NK-92 treated with Interleukin-12 subunit alpha and Interleukin-12 subunit beta, amount 100 ng/mL, for 24 hours (cell line): ENCODE measurements around the gene SCARF1.

Experiments used
- DNase-seq: peaks from one replicate; lab custom pipeline; 2025; lab: John Stamatoyannopoulos, UW

Gene SCARF1

DNA sequence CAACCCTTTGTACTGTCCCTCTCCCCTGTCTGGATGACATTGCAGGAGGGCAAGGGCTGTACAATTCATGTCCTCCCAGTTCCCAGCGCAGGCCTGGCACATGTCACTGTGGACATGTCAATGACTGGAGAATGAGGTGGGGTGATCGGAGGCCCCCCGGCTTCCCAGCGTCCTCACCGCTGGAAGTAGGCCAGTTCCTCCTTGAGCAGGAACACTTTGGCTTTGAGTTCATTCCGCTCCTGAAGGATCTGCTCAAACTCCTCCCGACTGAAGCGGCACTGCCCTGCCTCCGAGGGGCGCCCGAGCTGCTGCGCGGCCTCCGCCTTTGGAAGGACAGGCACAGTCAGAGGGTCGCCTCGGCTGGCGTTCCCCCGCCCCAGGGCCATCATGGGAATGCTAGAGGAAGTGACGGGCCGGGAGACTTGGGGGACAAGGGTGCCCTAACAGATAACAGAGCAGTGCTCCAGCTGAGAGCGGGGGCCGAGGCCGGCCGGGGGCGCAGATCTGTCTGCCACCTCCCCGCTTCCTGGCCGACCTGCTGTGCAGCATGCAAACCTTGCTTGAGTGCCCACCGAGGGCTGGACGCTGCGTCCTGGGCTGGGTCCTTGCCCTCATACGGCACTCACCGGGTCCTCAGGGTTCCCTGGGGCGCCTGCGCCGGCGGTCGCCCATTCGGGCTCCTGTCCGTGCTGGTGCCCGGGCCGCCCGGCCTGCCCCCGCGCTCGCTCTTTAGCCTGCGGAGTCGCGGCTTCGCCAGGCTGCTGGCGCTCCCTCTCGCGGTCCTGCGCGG, 2.8 kb upstream of the SCARF1 start:
- DNase-seq, result no peak

DNA sequence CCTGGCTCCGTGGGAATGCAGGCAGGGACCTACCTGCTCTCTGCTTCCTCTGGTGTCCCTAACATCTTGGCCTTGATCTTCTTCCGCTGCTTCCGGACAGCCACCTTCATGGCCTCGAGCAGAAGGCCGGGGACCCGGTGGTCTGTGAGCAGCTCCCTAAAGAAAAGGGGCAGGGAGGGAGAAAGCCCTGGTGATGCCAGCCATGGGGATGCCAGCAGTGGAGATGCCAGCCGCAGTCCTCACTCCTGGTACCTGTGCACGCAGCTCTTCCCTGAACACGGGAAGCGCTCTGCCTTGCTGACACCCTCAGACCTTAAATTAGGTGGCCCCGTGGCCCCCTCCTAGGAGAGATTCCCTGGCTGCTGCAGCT, 2.3 kb upstream of the SCARF1 start:
- DNase-seq, result no peak

DNA sequence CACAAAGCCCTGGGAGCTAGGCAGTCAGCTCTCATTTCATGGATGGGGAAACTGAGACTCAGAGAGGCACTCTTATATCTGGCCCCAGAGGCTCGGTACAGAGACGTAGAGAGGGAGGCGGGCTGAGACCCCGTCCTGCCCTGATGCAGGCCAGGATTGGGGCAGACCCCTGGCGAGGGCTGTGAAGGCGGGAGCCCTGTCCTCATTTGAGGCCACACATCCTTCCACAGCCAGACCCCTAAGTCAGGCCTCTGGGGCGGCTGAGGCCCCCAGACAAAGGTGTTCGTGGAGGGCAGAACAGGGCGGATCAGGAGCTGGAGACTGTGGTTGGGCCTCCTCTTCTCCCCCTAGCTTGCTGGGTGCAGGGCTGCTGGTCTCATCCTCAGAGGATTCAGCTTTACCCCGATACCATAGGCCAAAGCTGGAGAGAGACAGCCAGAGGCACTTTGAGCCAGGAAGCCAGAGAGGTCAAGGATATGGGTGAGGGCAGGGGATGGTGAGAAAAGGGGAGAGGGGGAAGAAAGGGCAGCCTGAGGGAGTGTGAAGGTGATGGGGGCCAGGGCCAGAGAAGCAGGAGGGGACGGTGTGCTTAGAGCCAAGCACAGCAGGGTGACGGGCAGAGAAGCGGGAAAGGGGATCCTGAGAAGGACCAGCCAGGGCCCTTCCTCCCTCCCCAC, 805 bp upstream of the SCARF1 start:
- no peak for DNase-seq

DNA sequence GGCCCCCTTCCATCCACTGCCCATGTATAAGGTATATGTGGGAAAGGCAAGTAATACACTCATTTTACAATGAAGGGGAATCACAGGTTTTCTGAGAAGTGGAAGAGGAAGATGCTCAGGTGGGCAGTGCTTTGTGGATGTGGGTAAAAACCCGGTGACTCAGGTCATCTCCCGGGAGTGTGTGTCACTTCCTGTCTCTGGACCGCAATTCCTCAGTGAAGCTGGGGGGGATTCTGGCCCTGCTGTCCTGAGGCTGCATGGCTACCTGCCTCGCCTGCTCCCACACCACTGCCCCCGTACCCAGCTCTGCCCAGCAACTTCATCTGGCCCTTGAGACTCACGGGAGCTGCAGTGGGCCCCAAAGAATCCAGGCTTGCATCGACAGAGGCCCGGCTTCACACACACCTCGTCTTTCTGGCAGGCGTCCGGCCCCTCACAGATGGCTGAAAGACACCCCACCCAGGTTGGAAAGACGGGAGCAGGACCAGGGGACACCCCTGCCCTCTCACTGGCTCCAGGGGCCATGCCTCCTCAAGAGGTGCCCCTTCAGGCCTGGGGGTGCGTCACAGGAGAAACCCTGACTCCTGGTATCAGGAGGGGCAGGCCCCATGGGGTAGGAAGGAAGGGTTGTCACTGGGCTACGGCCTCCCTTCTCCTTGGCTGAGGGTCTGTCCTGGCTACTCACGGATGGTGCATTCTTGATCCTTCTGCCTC, 882 bp downstream of the SCARF1 start:
- no peak for DNase-seq

DNA sequence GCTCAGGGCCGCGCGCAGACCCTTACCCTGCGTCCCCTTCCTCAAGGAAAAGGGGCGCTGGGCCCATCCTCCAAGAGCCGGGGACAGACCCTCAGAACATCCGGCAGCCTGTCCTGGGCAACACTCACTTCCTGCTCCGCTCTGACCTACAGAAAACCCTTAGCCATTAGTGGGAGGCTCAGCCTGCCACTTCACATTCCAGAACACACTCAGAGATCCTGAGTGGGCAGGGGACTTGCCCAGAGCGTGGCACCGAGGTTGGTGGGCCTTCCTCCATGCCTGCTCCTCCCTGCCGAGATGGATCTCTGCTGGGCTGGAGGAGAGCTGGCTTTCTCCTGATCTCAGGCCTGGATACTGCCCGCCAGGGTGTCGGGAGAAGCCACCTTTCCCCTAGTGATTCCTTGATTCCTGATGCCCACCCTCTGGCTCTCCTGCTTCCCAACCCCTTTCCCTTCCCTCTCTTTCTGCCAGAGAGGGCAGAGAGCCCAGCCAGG, 1.5 kb downstream of the SCARF1 start:
- no peak for DNase-seq

DNA sequence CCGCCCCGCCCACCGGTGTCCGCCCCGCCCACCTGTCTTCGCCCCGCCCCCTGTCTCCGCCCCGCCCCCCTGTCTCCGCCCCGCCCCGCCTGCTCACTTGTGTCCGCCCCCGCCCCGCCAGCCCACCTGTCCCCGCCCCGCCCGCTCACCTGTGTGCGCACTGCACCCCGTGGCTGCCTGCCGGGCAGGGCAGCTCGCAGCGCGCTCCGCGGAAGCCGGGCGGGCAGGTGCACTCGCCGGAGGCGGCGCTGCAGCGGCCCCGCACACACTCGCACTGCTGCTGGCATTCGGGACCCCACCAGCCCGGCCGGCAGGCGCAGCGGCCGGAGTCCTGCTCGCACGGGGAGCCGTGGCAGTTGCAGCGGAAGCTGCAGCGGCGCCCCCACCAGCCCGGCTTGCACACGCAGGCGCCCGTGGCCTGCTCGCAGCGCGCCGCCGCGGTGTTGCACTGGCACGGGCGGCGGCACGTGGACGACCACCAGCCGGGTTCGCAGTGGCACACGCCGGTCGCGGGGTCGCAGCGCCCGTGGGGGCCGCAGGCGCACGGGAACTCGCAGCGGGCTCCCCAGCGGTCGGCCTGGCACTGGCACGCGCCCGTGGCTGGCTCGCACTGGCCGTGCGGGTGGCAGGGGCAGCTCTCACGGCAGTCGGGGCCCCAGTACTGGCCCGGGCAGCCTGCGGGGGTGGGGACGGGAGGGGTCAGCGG, 2.1 kb downstream of the SCARF1 start:
- DNase-seq, result no peak

DNA sequence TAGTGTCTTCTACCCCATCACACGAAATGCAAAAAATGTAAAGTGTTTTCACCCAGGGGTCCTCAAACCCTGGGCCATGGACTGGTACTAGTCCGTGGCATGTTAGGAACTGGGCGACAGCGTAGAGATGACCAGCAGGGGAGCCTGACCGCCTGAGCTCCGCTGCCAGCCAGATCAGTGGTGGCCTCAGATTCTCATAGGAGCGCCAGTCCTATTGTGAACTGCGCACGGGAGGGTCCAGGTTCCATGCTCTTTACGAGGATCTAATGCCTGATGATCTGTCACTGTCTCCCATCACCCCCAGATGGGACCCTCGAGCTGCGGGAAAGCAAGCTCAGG, 4.5 kb downstream of the SCARF1 start:
- no peak for DNase-seq

DNA sequence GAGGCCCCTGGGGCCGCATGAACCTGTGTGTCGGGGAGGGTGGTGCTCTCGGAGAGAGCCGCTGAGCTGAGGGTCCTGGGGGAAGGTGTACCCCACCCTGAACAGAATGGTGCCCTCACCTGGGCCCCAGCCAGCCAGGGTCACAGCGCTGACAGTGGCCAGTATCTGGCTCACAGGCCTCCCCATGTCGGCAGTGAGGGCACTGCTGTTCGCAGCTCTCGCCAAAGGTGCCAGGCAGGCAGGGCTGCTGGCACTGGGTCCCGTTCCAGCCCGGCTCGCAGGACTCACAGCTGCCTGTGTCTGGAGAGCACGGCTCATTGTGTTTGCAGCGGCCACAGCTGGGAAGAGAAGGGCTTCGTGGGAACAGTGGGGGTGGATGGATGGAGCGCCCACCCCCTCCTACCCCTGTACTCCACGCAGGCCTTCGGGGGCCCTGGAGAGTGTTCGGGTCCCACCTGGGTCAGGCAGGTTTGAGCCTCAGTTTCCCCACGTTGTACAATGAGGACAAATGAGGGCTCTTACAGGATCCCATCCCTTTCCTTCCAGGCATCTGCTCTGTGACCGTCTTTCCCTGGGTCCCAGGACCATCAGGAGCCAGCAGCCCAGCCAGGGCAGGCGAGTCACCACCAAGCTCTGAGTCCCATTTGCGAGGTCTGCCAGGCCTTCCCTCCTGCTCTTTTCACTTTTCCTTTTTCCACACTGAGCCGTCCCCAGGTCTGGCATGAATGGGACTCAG, 5.0 kb downstream of the SCARF1 start:
- DNase-seq, result no peak

DNA sequence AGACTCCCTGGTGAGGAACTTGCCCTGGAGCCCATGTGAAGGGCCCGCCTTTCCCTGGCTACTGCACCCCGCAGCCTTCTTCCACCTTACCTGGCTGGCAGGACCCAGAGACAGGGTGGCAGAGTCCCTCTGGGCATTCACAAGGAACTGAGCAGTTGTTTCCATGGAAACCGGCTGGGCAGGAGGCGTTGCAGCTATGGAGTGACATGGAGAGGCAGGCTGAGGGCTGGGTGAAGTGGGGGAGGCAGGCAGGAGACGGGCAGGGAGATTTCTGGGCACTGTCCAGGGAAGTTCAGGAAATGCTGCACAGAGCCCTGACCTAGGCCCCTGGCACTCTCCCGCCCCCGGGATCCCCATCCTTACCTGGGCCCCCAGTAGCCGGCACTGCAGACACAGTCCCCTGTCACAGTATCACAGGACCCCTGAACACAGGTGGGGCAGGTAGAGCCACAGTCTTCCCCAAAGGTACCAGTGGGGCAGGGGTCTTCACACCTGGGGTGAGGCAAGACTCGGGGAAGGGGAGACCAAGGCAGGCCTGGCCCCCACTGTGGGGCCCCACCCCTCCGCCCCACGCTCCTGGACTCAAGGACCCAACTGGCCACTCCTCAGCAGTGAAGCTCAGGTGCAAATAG, 5.9 kb downstream of the SCARF1 start:
- DNase-seq, result no peak

DNA sequence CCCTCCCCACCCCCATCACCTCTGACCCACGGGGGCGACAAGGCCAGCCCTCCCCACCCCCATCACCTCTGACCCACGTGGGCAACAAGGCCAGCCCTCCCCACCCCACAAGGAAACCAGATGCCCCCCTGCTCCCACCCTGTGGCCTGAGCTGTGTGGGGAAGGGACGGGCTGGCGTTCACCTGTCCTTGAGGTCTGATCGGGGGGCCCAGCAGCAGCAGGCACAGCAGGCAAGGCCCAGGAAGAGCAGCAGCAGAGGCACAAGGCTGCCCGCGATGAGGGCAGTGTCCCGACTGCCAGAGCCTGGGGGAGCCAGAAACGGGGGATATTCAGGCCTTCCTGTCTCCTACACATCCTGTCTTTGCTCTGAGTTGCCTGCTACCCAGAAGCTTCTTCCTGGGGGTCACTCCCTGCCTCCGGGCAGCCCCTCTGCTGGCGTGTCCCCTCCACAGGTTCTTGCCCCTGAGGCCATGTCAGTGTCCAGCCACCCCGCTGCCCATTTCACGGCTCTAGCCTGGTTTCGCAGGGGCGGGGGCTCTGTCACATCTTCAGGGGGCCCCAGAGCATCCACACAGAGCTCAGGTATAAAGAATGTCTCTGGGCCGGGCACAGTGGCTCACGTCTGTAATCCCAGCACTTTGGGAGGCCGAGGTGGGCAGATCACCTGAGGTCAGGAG, 6.8 kb downstream of the SCARF1 start:
- no peak for DNase-seq

DNA sequence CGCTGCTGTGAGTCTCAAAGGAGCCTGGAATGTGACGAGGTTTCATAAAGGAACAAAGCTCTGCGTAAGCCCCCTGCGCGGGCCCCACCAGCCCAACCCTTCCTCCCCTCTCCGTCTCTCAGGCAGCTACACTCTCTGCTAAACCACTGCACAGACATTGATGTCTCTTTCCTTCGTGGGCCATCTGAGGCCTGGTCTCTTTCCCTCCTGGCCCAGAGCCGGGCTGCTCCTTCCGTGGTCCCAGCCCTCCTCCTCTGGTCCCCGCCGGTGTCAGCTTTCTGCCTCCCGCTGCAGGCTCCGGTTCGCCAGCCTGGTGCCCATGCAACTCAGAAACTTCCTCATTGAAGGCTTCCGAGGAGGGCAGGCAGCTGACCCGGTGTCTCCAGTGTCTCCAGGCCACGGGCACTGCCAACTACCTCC, 7.4 kb downstream of the SCARF1 start:
- no peak for DNase-seq

DNA sequence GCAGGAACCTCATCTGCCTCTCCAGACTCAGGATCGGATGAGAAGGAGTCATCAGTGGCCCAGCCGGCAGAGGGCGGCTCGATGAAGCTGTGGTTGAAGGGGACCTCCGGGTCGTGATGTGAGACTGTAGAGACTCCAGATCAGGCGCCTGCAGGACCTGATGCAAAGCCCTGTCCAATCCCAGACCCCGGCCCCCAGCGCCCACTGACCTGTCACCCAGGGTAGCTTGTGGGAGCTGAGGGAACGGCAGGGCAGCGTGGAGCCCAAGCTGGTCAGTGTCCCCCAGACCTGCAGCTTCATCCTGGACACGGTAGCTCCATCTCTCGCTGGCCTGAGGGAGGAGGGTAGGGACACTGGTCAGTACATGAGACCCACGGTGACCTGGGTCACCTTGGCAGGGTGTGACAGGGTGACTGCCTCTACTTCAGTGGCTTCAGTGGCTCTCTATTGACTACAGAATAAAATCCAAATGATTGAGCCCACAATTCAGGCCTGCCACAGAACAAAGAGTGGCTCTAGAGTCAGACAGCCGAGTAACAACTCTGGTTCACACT, 8.7 kb downstream of the SCARF1 start:
- no peak for DNase-seq

DNA sequence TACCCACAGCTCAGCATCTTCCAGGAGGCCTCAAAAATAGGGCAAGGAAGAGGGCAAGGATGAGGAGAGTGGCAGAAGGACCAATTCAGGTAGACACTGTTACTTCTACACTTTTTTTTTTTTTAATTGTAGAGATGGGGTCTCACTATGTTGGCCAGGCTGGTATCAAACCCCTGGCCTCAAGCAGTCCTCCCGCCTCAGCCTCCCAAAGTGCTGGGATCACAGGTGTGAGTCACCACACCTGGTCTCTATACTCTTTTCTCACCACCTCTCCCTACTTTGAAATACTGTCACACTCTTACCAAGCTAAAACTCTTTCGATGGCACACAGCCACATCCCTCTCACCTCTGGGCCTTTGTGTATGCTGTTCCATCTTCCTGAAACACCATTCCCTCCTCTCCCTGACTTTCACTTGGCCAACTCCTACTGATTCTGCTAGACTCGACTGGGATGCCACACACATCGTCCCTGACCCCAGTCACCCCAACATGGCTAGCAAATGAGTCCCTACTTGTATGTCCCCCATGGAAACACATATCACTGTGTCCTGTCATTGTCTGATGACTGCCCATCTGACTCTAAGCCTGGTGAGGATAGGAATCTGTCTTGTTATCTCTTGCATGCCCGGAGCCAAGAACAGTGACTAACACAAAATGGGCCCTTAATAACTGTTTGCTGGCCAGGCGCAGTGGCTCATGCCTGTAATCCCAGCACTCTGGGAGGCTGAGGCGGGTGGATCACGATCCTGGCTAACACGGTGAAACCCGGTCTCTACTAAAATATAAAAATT, 9.7 kb downstream of the SCARF1 start:
- DNase-seq, result no peak

DNA sequence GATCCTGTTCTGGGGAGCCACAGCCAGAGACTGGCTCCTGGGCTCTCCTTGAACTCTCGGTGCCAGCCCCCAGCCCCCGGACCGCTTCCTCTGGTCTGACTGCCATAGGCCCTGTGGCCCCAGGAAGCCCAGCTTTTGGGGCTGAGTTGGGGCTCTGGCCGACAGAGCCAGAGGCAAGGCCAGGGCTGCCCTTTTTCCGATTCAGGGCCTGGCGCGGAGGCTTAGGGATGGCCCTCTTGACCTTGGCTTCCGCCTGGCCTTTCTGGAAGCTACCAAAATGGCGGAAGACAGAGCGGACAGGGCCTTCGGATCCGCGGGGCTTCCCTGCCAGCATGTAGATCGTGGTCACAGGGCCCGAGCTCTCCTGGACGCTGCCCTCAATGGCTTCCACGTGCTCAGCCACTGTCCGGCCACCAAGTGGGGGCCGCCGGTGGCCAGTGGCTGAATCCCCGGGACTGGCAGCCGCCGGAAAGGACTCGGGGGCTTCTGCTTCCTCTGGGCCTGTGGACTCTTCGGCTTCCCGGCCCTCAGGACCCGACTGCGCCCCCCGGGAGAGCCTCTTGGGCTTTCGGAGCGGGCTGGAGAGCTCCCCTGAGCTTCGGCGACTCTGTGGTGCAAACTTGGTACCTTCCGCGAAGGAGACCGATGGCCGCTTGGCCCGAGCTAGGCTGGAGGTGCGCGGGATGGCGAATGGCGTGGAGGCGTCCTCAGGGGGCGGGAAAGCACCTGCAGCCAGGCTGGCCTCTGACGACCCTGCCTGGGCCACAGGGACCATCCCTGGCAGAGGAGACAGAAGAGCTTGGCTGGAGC, 10.5 kb downstream of the SCARF1 start:
- DNase-seq, result no peak

DNA sequence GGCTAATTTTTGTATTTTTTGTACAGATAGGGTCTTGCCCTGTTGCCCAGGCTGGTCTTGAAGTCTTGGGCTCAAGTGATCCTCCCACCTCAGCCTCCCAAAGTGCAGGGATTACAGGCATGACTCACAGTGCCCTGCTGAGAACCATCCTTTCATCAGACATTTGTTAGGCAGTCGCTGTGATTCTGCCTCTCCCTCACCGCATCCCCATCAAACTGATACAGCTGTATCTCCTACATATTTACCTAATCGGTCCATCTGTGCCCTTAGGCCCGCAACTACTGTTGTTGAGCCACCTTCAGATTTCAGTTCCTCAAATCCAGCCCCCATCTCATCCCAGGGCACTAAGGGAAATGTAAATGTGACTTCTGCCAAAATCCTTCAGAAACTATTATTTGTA, 14.9 kb downstream of the SCARF1 start:
- DNase-seq, result no peak

DNA sequence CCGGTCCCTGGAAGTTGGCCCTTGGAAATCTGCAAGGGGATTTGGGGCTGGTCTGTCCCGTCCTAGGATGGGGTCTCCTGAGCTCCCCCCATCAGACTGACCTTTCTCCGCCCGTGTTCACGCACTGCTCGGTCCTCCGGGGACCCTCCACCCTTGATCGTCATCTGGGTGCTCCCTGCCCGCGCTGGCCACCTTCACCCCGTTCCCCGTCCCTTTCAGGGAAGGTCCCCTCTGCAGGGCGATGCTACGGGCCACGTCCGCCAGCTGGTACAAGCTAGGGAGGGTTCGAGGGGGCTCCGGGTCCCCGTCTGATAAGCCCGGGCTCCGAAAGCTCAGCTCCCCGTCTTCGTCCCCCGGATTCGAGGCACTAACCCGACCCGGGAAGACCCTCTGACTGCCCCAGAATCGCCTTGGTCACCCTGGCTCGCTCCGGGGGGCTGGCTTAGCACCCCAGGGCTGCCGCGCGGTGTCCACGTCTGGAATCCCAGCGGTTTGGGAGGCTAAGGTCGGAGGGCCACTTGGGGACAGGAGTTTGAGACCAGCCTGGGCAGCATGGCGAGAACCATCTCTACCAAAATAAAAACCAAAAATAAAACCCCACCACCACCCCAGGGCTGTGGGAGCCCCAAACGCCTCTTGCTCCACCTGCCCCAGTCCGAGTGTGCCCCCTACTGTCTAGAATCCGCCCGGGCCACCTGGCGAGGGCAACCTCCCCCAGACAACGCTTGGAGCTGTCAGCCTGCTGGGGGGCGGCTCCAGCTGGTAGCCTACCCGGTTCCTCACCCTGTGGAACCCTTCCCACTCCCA, 15.8 kb downstream of the SCARF1 start:
- DNase-seq, result no peak

DNA sequence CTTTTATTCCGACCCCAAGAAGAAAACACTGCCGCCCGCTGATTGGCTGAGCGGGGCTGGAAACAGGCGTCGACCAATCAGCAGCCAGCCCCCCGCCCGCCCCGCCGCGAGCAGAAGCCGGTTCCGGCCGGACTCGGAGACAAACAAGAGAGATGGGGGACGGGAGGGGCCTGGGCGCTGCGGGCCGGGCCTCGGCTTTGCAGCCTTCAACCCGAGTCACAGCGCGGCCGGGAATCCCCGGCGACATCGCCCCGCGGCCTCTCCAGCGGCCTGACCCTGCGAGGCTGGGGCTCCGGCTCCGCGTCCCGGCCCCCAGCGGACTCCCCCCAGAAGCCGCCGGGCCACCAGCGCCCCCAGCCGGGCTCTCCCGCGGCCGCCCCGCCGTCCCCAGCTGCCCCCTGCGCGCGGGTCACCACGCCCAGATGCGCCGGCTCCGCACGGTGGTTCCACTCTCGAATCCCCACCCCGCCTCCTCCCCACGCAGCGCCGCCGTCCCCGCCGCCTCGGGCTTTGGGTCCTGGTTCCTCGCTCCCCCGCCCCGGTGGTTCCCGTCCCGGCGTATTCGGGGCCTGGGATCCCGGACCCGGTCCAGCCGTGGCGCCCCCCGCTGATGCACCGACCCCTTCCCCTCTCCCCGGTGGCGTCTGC, 16.6 kb downstream of the SCARF1 start:
- DNase-seq, result peak; percentile 72
